ENCODE measurements around the gene CYP2R1. TPM values are rescaled to one million over a fixed set of nuclear protein-coding genes. Genes with fewer than 3 reads are reported as not detected.

The CYP2R1 gene
- total RNA-seq, 1 donor from 2014 or later = 12.1 TPM

- Mint-ChIP-seq H3K27ac (no peak overlapping the region), H3K36me3 (peaks cover 5% of the 10 kb centered on the region), H3K27me3 (no peaks in the 10 kb centered on the region), H3K4me3 (no peak overlapping the region), H3K9me3 (no peaks in the 10 kb centered on the region), H3K4me1 (ENCODE audit: unreplicated experiment) (no peaks in the 10 kb centered on the region)
- TF ChIP-seq, protein P1, sequence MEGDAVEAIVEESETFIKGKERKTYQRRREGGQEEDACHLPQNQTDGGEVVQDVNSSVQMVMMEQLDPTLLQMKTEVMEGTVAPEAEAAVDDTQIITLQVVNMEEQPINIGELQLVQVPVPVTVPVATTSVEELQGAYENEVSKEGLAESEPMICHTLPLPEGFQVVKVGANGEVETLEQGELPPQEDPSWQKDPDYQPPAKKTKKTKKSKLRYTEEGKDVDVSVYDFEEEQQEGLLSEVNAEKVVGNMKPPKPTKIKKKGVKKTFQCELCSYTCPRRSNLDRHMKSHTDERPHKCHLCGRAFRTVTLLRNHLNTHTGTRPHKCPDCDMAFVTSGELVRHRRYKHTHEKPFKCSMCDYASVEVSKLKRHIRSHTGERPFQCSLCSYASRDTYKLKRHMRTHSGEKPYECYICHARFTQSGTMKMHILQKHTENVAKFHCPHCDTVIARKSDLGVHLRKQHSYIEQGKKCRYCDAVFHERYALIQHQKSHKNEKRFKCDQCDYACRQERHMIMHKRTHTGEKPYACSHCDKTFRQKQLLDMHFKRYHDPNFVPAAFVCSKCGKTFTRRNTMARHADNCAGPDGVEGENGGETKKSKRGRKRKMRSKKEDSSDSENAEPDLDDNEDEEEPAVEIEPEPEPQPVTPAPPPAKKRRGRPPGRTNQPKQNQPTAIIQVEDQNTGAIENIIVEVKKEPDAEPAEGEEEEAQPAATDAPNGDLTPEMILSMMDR (conservative IDR thresholded peaks at IDR 0.05) = no peak
- DNase-seq (ENCODE audit: extremely low spot score, unreplicated experiment) = no peak
Measured at GRCh38 chr11:14835496-14836492, 56.2 kb downstream of the CYP2R1 start.

Other genes with a start within 250 kb of the CYP2R1 start
- gene PDE3B, start 248.4 kb downstream of the CYP2R1 start, total RNA-seq (ENCODE audit: low replicate concordance) = 12.9 and 16.6 TPM in 2 replicates
- gene CALCA, start 80.1 kb upstream of the CYP2R1 start, total RNA-seq (ENCODE audit: low replicate concordance) = 0.86 and 1.2 TPM in 2 replicates
- gene CALCB, start 181.4 kb upstream of the CYP2R1 start, total RNA-seq (ENCODE audit: low replicate concordance) = 0.64 TPM in 1 of 2 replicates, not detected in the other
- gene INSC, start 222.7 kb upstream of the CYP2R1 start, total RNA-seq (ENCODE audit: low replicate concordance) = 1.2 TPM in 1 of 2 replicates, not detected in the other

All from type B pancreatic cell (in vitro differentiated cells).